ENCODE measurements around the gene EVA1B. TPM values are rescaled to one million over a fixed set of nuclear protein-coding genes. Genes with fewer than 3 reads are reported as not detected.

The EVA1B gene
- total and polyA plus RNA-seq, 2 of the 13 experiments (the other 11 are each of a cell fraction or from before 2014, with no cell fraction given): 3.9 to 6.6 TPM

DNA sequence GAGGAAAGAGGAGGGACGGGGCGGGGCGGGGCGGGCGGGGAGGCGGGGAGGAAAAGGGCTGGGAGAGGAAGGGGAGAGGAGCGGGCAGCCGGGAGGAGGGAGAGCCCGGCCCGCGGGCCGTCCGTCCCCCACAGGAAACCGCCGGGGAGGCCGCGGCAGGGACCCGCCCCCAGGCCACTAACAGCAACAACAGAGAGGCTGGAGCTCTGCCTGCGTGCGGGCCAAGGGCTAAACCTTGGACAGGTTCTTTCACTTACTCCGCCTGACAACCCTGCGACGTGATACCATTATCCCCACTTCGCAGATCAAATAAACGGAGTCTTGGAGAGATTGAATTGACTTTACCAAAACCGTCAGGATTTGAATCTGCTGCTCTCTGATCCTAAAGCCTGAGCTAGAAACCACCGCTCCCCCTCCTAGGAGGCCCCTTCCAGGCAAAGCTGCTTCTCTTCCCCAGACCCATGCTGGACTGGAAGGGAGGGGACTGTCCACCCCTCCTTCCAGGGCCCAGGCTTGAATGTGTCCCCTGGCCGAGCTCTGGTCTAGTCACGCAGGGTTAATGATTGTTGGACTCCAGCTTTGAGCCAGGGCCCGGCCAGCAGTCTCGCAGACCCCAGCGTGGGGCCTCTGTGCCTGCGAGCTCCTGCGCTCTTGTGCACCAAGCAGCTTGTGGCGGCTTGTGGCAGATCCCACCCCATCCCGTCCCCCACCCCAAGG, at the start of gene EVA1B (continued):
- TF ChIP-seq, protein P1, sequence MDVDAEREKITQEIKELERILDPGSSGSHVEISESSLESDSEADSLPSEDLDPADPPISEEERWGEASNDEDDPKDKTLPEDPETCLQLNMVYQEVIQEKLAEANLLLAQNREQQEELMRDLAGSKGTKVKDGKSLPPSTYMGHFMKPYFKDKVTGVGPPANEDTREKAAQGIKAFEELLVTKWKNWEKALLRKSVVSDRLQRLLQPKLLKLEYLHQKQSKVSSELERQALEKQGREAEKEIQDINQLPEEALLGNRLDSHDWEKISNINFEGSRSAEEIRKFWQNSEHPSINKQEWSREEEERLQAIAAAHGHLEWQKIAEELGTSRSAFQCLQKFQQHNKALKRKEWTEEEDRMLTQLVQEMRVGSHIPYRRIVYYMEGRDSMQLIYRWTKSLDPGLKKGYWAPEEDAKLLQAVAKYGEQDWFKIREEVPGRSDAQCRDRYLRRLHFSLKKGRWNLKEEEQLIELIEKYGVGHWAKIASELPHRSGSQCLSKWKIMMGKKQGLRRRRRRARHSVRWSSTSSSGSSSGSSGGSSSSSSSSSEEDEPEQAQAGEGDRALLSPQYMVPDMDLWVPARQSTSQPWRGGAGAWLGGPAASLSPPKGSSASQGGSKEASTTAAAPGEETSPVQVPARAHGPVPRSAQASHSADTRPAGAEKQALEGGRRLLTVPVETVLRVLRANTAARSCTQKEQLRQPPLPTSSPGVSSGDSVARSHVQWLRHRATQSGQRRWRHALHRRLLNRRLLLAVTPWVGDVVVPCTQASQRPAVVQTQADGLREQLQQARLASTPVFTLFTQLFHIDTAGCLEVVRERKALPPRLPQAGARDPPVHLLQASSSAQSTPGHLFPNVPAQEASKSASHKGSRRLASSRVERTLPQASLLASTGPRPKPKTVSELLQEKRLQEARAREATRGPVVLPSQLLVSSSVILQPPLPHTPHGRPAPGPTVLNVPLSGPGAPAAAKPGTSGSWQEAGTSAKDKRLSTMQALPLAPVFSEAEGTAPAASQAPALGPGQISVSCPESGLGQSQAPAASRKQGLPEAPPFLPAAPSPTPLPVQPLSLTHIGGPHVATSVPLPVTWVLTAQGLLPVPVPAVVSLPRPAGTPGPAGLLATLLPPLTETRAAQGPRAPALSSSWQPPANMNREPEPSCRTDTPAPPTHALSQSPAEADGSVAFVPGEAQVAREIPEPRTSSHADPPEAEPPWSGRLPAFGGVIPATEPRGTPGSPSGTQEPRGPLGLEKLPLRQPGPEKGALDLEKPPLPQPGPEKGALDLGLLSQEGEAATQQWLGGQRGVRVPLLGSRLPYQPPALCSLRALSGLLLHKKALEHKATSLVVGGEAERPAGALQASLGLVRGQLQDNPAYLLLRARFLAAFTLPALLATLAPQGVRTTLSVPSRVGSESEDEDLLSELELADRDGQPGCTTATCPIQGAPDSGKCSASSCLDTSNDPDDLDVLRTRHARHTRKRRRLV (CRISPR knock-in tag; IDR thresholded peaks at IDR 0.05): 0 out of 2 replicates have a peak, but pooled peaks have one; percentile 34
- TF ChIP-seq, protein P2, sequence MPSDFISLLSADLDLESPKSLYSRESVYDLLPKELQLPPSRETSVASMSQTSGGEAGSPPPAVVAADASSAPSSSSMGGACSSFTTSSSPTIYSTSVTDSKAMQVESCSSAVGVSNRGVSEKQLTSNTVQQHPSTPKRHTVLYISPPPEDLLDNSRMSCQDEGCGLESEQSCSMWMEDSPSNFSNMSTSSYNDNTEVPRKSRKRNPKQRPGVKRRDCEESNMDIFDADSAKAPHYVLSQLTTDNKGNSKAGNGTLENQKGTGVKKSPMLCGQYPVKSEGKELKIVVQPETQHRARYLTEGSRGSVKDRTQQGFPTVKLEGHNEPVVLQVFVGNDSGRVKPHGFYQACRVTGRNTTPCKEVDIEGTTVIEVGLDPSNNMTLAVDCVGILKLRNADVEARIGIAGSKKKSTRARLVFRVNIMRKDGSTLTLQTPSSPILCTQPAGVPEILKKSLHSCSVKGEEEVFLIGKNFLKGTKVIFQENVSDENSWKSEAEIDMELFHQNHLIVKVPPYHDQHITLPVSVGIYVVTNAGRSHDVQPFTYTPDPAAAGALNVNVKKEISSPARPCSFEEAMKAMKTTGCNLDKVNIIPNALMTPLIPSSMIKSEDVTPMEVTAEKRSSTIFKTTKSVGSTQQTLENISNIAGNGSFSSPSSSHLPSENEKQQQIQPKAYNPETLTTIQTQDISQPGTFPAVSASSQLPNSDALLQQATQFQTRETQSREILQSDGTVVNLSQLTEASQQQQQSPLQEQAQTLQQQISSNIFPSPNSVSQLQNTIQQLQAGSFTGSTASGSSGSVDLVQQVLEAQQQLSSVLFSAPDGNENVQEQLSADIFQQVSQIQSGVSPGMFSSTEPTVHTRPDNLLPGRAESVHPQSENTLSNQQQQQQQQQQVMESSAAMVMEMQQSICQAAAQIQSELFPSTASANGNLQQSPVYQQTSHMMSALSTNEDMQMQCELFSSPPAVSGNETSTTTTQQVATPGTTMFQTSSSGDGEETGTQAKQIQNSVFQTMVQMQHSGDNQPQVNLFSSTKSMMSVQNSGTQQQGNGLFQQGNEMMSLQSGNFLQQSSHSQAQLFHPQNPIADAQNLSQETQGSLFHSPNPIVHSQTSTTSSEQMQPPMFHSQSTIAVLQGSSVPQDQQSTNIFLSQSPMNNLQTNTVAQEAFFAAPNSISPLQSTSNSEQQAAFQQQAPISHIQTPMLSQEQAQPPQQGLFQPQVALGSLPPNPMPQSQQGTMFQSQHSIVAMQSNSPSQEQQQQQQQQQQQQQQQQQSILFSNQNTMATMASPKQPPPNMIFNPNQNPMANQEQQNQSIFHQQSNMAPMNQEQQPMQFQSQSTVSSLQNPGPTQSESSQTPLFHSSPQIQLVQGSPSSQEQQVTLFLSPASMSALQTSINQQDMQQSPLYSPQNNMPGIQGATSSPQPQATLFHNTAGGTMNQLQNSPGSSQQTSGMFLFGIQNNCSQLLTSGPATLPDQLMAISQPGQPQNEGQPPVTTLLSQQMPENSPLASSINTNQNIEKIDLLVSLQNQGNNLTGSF (CRISPR knock-in tag; IDR thresholded peaks at IDR 0.05): no peak
- TF ChIP-seq CCDC6 (CRISPR knock-in tag; IDR thresholded peaks at IDR 0.05) (no peak; the same call in 1 of the 2 replicates), ZNF615 (CRISPR knock-in tag; IDR thresholded peaks at IDR 0.05; ENCODE audit: borderline replicate concordance) (no peak), ZNF143 (CRISPR knock-in tag; IDR thresholded peaks at IDR 0.05) (0 out of 2 replicates have a peak, but pooled peaks have one; percentile 12), MED13 (CRISPR knock-in tag; IDR thresholded peaks at IDR 0.05) (no peak), ZBTB20 (CRISPR knock-in tag; IDR thresholded peaks at IDR 0.05; ENCODE audit: borderline replicate concordance, low read depth) (no peak), ZNF607 (CRISPR knock-in tag; IDR thresholded peaks at IDR 0.05; ENCODE audit: borderline replicate concordance) (no peak), LCORL (IDR thresholded peaks at IDR 0.05) (no peak), LCORL (CRISPR knock-in tag; IDR thresholded peaks at IDR 0.05) (peak; percentile 79; the same call in 1 of the 2 replicates)
- TF ChIP-seq, protein P3, sequence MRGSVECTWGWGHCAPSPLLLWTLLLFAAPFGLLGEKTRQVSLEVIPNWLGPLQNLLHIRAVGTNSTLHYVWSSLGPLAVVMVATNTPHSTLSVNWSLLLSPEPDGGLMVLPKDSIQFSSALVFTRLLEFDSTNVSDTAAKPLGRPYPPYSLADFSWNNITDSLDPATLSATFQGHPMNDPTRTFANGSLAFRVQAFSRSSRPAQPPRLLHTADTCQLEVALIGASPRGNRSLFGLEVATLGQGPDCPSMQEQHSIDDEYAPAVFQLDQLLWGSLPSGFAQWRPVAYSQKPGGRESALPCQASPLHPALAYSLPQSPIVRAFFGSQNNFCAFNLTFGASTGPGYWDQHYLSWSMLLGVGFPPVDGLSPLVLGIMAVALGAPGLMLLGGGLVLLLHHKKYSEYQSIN (CRISPR knock-in tag; IDR thresholded peaks at IDR 0.05; ENCODE audit: borderline replicate concordance): no peak
- TF ChIP-seq, protein P4, sequence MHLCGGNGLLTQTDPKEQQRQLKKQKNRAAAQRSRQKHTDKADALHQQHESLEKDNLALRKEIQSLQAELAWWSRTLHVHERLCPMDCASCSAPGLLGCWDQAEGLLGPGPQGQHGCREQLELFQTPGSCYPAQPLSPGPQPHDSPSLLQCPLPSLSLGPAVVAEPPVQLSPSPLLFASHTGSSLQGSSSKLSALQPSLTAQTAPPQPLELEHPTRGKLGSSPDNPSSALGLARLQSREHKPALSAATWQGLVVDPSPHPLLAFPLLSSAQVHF (CRISPR knock-in tag; IDR thresholded peaks at IDR 0.05): no peak
